Uterus (tissue), 4 donors: ENCODE measurements around the gene KCNG2. TPM values are rescaled to one million over a fixed set of nuclear protein-coding genes. Genes with fewer than 3 reads are reported as not detected.
A peak's percentile ranks its signal among the peaks of the same experiment; 100 is the strongest.

ENCODE experiments used
- DNase-seq, 2 donors: peaks; one replicate each; pipeline ENCODE4 v3.0.0-alpha.2; 2019 to 2020
- H3K27ac ChIP-seq, 2 donors: fragments of 200-600 bp; sonication (generic); 1 replicate in 1 of 2; 2 replicates in 1 of 2; pipeline ENCODE4 v1.5.1; 2016 to 2018
- H3K27me3 ChIP-seq, 2 donors: fragments of 200-600 bp; sonication (generic); one replicate each; pipeline ENCODE4 v1.5.1; 2018 to 2019; ENCODE audit warnings: control low read depth in 1 of 2
- H3K36me3 ChIP-seq, 2 donors: fragments of 200-600 bp; sonication (generic); one replicate each; pipeline ENCODE4 v1.5.1; 2019; ENCODE audit warnings: control low read depth in 1 of 2
- H3K4me1 ChIP-seq, 2 donors: fragments of 200-600 bp; sonication (generic); one replicate each; pipeline ENCODE4 v1.5.1; 2018 to 2019; ENCODE audit warnings: control low read depth in 1 of 2
- H3K4me3 ChIP-seq, 2 donors: fragments of 200-600 bp; sonication (generic); 1 replicate in 1 of 2; 2 replicates in 1 of 2; pipeline ENCODE4 v1.5.1; 2018 to 2019; ENCODE audit warnings: mild to moderate bottlenecking in 1 of 2
- H3K9me3 ChIP-seq, 2 donors: fragments of 200-600 bp; sonication (generic); one replicate each; pipeline ENCODE4 v1.5.1; 2019; ENCODE audit warnings: control low read depth in 1 of 2
- POLR2A ChIP-seq, 2 donors: fragments of 450-650 bp; IDR thresholded peaks; one replicate each; pipeline ENCODE4 v1.6.1; 2016; ENCODE audit warnings: antibody characterized with exemption in 2 of 2, mild to moderate bottlenecking in 1 of 2, moderate library complexity in 1 of 2
- intact Hi-C: fragments of 100-400 bp; cut with DNase I; formaldehyde crosslinking; loops from one replicate; pipeline ENCODE4 v1.15.1; 2023; ENCODE audit warnings: low total_unique reads
- total RNA-seq, 4 donors: library from RNA; depleted of rRNA in 3 of 4; stranded (reverse); fragments of >200 nt in 3 of 4; gene quantifications; one replicate each; pipeline versions ENCODE4 v1.1.0 to v1.2.4, GENCODE V29; 2014 to 2023
- TF ChIP-seq, protein P1 (sequence below), 4 experiments: fragments of 200-600 bp in 2 of 4; fragments of 450-650 bp in 2 of 4; sonication (generic) in 2 of 4; IDR thresholded peaks; one replicate each; pipeline ENCODE4 v1.5.1; 2016 to 2019; ENCODE audit warnings: antibody characterized with exemption in 4 of 4, mild to moderate bottlenecking in 2 of 4, moderate library complexity in 1 of 4
- donor health status: DM: yes; HTN: yes; CAD: no.

KCNG2 gene
- total RNA-seq, 4 donors from 2014 or later = 0.59 TPM; not detected in 3

DNA sequence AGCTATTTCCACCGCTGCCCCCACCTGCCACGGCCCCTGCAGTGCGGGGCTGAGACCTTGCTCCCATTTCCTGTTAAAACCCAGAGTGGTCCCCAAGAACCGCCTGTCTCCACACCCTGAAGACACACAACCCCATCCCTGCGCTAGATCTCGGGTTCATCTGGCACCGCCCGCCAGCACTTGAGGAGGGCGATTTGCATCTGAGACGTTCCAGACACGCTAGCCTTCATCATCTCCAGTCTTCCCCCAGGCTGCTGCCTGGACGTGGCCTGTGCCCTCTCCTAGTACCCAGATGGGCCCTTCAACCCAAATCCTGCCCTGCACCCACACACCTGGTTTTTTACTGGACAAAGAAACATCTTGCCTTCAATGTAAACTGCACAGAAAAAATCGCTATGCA, 103.9 kb downstream of the KCNG2 start:
- intact Hi-C loops = no loop called here
- H3K36me3 ChIP-seq = no peaks in the 10 kb centered on the region
- no peak for DNase-seq

DNA sequence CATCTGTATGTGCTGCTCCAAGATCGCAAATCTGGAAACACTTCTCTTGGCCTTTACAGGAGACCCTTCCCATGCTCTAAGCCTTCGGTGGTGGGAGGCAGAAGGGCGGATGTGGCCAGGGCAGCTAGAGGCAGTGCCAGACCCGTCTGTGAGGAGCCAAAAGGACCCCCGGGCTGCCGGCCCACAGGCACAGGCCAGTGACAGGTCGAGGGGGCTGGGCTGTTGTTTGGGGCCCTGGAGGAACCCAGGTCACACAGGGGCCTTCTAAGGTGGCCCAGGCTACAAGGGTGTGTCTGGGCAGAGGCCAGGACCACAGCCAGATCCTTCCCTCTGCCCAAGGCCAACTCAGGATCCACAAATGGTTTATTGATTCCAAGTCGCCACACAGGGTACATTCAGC, 104.3 kb downstream of the KCNG2 start:
- TF ChIP-seq POLR2A (IDR thresholded peaks at IDR 0.05) = no peak
- TF ChIP-seq, protein P1, sequence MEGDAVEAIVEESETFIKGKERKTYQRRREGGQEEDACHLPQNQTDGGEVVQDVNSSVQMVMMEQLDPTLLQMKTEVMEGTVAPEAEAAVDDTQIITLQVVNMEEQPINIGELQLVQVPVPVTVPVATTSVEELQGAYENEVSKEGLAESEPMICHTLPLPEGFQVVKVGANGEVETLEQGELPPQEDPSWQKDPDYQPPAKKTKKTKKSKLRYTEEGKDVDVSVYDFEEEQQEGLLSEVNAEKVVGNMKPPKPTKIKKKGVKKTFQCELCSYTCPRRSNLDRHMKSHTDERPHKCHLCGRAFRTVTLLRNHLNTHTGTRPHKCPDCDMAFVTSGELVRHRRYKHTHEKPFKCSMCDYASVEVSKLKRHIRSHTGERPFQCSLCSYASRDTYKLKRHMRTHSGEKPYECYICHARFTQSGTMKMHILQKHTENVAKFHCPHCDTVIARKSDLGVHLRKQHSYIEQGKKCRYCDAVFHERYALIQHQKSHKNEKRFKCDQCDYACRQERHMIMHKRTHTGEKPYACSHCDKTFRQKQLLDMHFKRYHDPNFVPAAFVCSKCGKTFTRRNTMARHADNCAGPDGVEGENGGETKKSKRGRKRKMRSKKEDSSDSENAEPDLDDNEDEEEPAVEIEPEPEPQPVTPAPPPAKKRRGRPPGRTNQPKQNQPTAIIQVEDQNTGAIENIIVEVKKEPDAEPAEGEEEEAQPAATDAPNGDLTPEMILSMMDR (IDR thresholded peaks at IDR 0.05) = no peak
- H3K4me1 ChIP-seq = no peaks in the 10 kb centered on the region
- peaks cover 0 to 15% of the 10 kb centered on the region in 2 donors for H3K9me3 ChIP-seq
- intact Hi-C loops = no loop called here
- DNase-seq = peak in 1 of 2 donors; percentile 11
- no peaks in the 10 kb centered on the region for H3K27me3 ChIP-seq
- no peak overlapping the region for H3K27ac ChIP-seq
- no peak overlapping the region for H3K4me3 ChIP-seq
- no peaks in the 10 kb centered on the region for H3K36me3 ChIP-seq

More for the DNA sequence above, 103.9 kb downstream of the KCNG2 start:
- H3K27ac ChIP-seq = no peak overlapping the region
- H3K4me1 ChIP-seq = no peaks in the 10 kb centered on the region
- H3K4me3 ChIP-seq = no peak overlapping the region
- H3K27me3 ChIP-seq = no peaks in the 10 kb centered on the region
- H3K9me3 ChIP-seq = peaks cover 0 to 15% of the 10 kb centered on the region in 2 donors
- no peak for TF ChIP-seq POLR2A (IDR thresholded peaks at IDR 0.05)
- TF ChIP-seq, protein P1 (IDR thresholded peaks at IDR 0.05) = no peak

DNA sequence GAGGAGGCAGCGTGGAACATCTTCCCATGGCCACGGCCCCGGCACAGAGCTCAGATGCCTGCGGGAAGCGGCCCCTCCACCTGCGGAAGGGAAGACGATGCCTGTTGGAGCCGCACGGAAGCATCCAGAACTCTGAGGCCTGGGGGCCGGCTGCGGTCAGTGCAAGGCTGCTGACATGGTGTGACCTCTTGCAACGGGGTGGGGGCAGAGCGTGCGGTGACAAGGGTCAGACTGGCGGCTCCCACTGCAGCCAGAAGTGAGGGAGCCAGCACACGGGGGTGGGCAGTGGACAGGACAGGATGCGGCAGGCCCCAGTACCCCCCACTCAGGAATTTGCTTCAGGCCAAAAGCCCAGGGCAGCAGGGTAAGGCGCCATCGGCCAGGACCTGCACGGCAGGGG, 104.9 kb downstream of the KCNG2 start:
- intact Hi-C loops = no loop called here
- peak in 1 of 2 donors; percentile 6 for DNase-seq
- no peaks in the 10 kb centered on the region for H3K4me1 ChIP-seq
- peaks cover 0 to 15% of the 10 kb centered on the region in 2 donors for H3K9me3 ChIP-seq
- H3K27me3 ChIP-seq = no peaks in the 10 kb centered on the region
- TF ChIP-seq, protein P1 (IDR thresholded peaks at IDR 0.05) = no peak
- no peak for TF ChIP-seq POLR2A (IDR thresholded peaks at IDR 0.05)
- no peak overlapping the region for H3K27ac ChIP-seq
- H3K4me3 ChIP-seq = no peak overlapping the region
- H3K36me3 ChIP-seq = no peaks in the 10 kb centered on the region

DNA sequence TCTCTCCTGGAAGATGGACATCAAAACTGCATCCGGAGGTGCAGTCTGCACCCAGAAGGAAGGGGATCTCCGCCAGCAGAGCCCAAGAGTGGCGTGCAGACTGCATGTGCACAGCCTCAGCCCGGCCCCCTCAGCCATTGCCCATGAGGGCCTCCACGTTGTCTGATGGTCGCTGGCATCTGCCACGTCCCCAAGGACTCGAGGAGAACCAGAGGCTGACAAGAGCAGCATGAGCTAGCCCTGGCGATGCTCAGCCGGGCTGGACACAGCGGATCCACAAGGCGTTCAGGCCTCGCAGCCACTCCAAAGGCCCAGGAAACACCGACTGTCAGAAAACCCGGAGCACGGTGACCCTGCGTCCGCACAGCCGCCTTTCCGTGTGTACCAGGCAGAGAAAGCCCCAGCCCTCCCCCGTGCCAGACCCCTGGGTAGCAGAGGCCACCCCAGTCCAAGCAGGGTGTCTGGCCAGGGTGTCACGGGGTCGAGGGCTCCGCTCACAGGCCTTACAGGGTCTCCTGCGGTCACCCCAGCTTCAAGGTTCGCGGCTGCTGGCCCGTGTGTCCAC, 105.4 kb downstream of the KCNG2 start:
- TF ChIP-seq POLR2A (IDR thresholded peaks at IDR 0.05) = no peak
- TF ChIP-seq, protein P1 (IDR thresholded peaks at IDR 0.05) = no peak
- Histone ChIP-seq H3K4me1 (no peaks in the 10 kb centered on the region), H3K27ac (no peak overlapping the region), H3K27me3 (no peaks in the 10 kb centered on the region), H3K9me3 (peaks cover 0 to 15% of the 10 kb centered on the region in 2 donors), H3K4me3 (no peak overlapping the region), H3K36me3 (no peaks in the 10 kb centered on the region)
- intact Hi-C loops = no loop called here
- peak in 1 of 2 donors; percentile 10 for DNase-seq

DNA sequence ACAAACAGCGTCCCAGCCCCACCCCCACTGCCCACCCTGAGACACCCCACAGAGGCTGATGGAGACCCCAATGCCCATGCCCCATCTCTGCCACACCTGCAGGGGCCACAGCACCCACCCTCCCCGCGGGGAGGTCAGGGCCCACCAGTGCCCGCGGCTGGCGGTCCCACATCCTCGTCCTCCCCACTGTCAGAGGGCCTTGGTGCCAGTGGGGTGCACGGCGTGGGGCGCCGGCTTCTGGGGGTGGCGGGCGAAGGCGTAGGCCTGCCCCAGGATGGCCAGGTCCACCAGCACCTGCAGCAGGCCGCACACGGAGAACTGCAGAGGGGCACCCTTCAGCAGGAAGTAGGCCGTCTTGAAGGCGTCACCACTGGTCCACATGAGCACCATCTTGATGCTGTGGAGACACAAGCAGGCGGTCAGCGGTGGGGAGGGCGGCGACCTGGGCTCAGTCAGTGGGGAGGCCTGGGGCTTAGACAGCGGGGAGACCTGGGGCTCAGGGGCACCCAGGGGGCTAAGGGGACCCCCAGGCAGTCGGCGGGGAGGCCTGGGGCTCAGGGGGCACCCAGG, 106.1 kb downstream of the KCNG2 start:
- Histone ChIP-seq H3K4me1 (no peaks in the 10 kb centered on the region), H3K36me3 (no peaks in the 10 kb centered on the region), H3K9me3 (peaks cover 0 to 14% of the 10 kb centered on the region in 2 donors), H3K27ac (no peak overlapping the region), H3K27me3 (no peaks in the 10 kb centered on the region), H3K4me3 (no peak overlapping the region)
- DNase-seq = peak in 1 of 2 donors; percentile 12
- intact Hi-C loops = no loop called here
- TF ChIP-seq POLR2A (IDR thresholded peaks at IDR 0.05) = no peak
- TF ChIP-seq, protein P1 (IDR thresholded peaks at IDR 0.05) = no peak
